DOHH2 (cell line): ENCODE results near the gene NDUFB11.

Source experiments
- H3F3A ChIP-seq: fragments of 200-600 bp; sonication (generic), shearing (Covaris generic); 2 replicates; pipeline ENCODE4 v1.6.0; 2016; ENCODE audit warnings: antibody characterized with exemption, mild to moderate bottlenecking; ENCODE audit not compliant: control insufficient read depth, insufficient read depth
- H3K27ac ChIP-seq: fragments of 200-600 bp; sonication (generic); 2 replicates; pipeline ENCODE4 v1.5.1; 2014; ENCODE audit warnings: low read depth, mild to moderate bottlenecking, low read length, moderate library complexity
- H3K27me3 ChIP-seq: fragments of 200-600 bp; sonication (generic); 2 replicates; pipeline ENCODE4 v1.6.1; 2014; ENCODE audit warnings: mild to moderate bottlenecking, low read length, mixed read lengths; ENCODE audit not compliant: control insufficient read depth
- H3K36me3 ChIP-seq: fragments of 200-600 bp; sonication (generic); 2 replicates; pipeline ENCODE4 v1.6.1; 2014; ENCODE audit warnings: mild to moderate bottlenecking, low read length, moderate library complexity, mixed read lengths; ENCODE audit not compliant: control insufficient read depth
- H3K4me1 ChIP-seq: fragments of 200-600 bp; sonication (generic); 2 replicates; pipeline ENCODE4 v1.6.1; 2014; ENCODE audit warnings: mild to moderate bottlenecking, low read length, mixed read lengths; ENCODE audit not compliant: control insufficient read depth
- H3K4me2 ChIP-seq: fragments of 200-600 bp; sonication (generic); 2 replicates; pipeline ENCODE4 v1.6.0; 2014; ENCODE audit warnings: mild to moderate bottlenecking, low read length, moderate library complexity
- H3K4me3 ChIP-seq: fragments of 200-600 bp; sonication (generic); 2 replicates; pipeline ENCODE4 v1.5.1; 2014; ENCODE audit warnings: mild to moderate bottlenecking, low read length, mixed read lengths
- H3K79me2 ChIP-seq: fragments of 200-600 bp; sonication (generic); 2 replicates; pipeline ENCODE4 v1.6.1; 2014; ENCODE audit warnings: mild to moderate bottlenecking, low read length, mixed read lengths; ENCODE audit not compliant: control insufficient read depth
- H3K9me2 ChIP-seq: fragments of 200-600 bp; sonication (generic); replicated peaks from 2 replicates; pipeline ENCODE4 v1.6.1; 2014; ENCODE audit warnings: mild to moderate bottlenecking, low read length, mixed read lengths; ENCODE audit not compliant: control insufficient read depth
- H3K9me3 ChIP-seq: fragments of 200-600 bp; sonication (generic); 2 replicates; pipeline ENCODE4 v1.6.1; 2014; ENCODE audit warnings: antibody characterized with exemption, low read length, mixed read lengths; ENCODE audit not compliant: control insufficient read depth, insufficient read depth
- H4K20me1 ChIP-seq: fragments of 200-600 bp; sonication (generic); 2 replicates; pipeline ENCODE4 v1.6.0; 2014; ENCODE audit warnings: low read depth, mild to moderate bottlenecking, antibody characterized with exemption, low read length, moderate library complexity; ENCODE audit not compliant: control insufficient read depth, insufficient read depth
- CTCF ChIP-seq: fragments of 200-600 bp; sonication (generic); IDR thresholded peaks from one replicate; pipeline ENCODE4 v1.5.1; 2014; ENCODE audit warnings: antibody characterized with exemption, mild to moderate bottlenecking, low read depth, low read length; ENCODE audit not compliant: poor library complexity, severe bottlenecking
- EZH2phosphoT487 ChIP-seq: fragments of 200-600 bp; sonication (generic); IDR thresholded peaks from 2 replicates; pipeline ENCODE4 v1.6.1; 2017; ENCODE audit warnings: borderline replicate concordance, mild to moderate bottlenecking, antibody characterized with exemption, low read length, moderate library complexity, mixed read lengths

NDUFB11 gene

GRCh38 chrX:47187106-47187677, 42.7 kb upstream of the NDUFB11 start:
- peaks cover 30% of the 10 kb centered on the region for H3K36me3 ChIP-seq
- no peak overlapping the region for H3K4me3 ChIP-seq
- peaks cover 13% of the 10 kb centered on the region for H3F3A ChIP-seq
- no peaks in the 10 kb centered on the region for H3K9me3 ChIP-seq
- H3K79me2 ChIP-seq, result peaks cover 12% of the 10 kb centered on the region
- H3K27me3 ChIP-seq, result no peaks in the 10 kb centered on the region
- H4K20me1 ChIP-seq, result no peaks in the 10 kb centered on the region
- no peak overlapping the region for H3K27ac ChIP-seq
- TF ChIP-seq CTCF, result no peak
- no peak for TF ChIP-seq EZH2phosphoT487
- no peak overlapping the region for H3K4me2 ChIP-seq
- H3K4me1 ChIP-seq, result peaks cover 10% of the 10 kb centered on the region
- no peaks in the 10 kb centered on the region for H3K9me2 ChIP-seq

GRCh38 chrX:47186096-47186740, 41.7 kb upstream of the NDUFB11 start:
- Histone ChIP-seq H4K20me1 (no peaks in the 10 kb centered on the region), H3K4me3 (no peak overlapping the region), H3F3A (peaks cover 9% of the 10 kb centered on the region), H3K9me2 (no peaks in the 10 kb centered on the region), H3K79me2 (peaks cover 5% of the 10 kb centered on the region), H3K4me2 (no peak overlapping the region), H3K4me1 (peaks cover 10% of the 10 kb centered on the region), H3K9me3 (no peaks in the 10 kb centered on the region), H3K27ac (no peak overlapping the region), H3K27me3 (no peaks in the 10 kb centered on the region), H3K36me3 (peaks cover 36% of the 10 kb centered on the region)
- TF ChIP-seq EZH2phosphoT487 (no peak), CTCF (no peak)

- TF ChIP-seq CTCF, result no peak
- TF ChIP-seq EZH2phosphoT487, result no peak
Measured at GRCh38 chrX:47185241-47185640, 40.7 kb upstream of the NDUFB11 start.

More at GRCh38 chrX:47185241-47185640, 40.7 kb upstream of the NDUFB11 start:
- H3K27ac ChIP-seq, result no peak overlapping the region
- no peaks in the 10 kb centered on the region for H3K79me2 ChIP-seq
- no peaks in the 10 kb centered on the region for H4K20me1 ChIP-seq
- no peak overlapping the region for H3K4me3 ChIP-seq
- H3K9me3 ChIP-seq, result no peaks in the 10 kb centered on the region
- no peaks in the 10 kb centered on the region for H3K9me2 ChIP-seq
- H3K36me3 ChIP-seq, result peaks cover 35% of the 10 kb centered on the region
- H3F3A ChIP-seq, result peaks cover 9% of the 10 kb centered on the region
- H3K4me1 ChIP-seq, result peaks cover 7% of the 10 kb centered on the region
- no peak overlapping the region for H3K4me2 ChIP-seq
- no peaks in the 10 kb centered on the region for H3K27me3 ChIP-seq
